CD14-positive monocyte (primary cell): ENCODE results near the gene RALY. TPM values are rescaled to one million over a fixed set of nuclear protein-coding genes. Genes with fewer than 3 reads are reported as not detected.

ENCODE experiments used
- DNase-seq, 3 donors: peaks; one replicate each; pipeline ENCODE4 v3.0.0-alpha.2; 2011 to 2022
- H2AFZ ChIP-seq: 2 replicates; pipeline ENCODE4 v1.6.0; 2012; ENCODE audit warnings: mild to moderate bottlenecking, low read depth, low read length, inconsistent platforms; ENCODE audit not compliant: insufficient read depth, poor library complexity, severe bottlenecking
- H3K27ac ChIP-seq, 2 donors: 1 replicate in 1 of 2; 2 replicates in 1 of 2; pipeline ENCODE4 v1.5.1; 2012 to 2013; ENCODE audit warnings: low read length in 2 of 2, control low read depth in 1 of 2, inconsistent platforms in 1 of 2, low read depth in 1 of 2, mild to moderate bottlenecking in 1 of 2
- H3K27me3 ChIP-seq, 2 donors: one replicate each; pipeline versions ENCODE4 v1.6.0 to v1.6.1; 2011 to 2013; ENCODE audit warnings: low read length in 2 of 2; ENCODE audit not compliant: control insufficient read depth in 2 of 2, insufficient read depth in 2 of 2
- H3K36me3 ChIP-seq, 2 donors: replicated peaks in 1 of 2; 1 replicate in 1 of 2; 2 replicates in 1 of 2; pipeline versions ENCODE4 v1.5.1 to v1.6.1; 2012 to 2013; ENCODE audit warnings: low read length in 2 of 2, control low read depth in 1 of 2, inconsistent platforms in 1 of 2, mild to moderate bottlenecking in 1 of 2; ENCODE audit not compliant: insufficient read depth in 2 of 2, control insufficient read depth in 1 of 2
- H3K4me1 ChIP-seq, 2 donors: 1 replicate in 1 of 2; 2 replicates in 1 of 2; pipeline versions ENCODE4 v1.5.1 to v1.6.1; 2012 to 2013; ENCODE audit warnings: low read length in 2 of 2, control low read depth in 1 of 2, inconsistent platforms in 1 of 2, mild to moderate bottlenecking in 1 of 2, moderate library complexity in 1 of 2; ENCODE audit not compliant: insufficient read depth in 2 of 2, control insufficient read depth in 1 of 2
- H3K4me2 ChIP-seq: replicated peaks from 2 replicates; pipeline ENCODE3; 2012; ENCODE audit warnings: low read length, moderate library complexity, mild to moderate bottlenecking; ENCODE audit not compliant: poor library complexity, severe bottlenecking; ENCODE audit errors: extremely low read depth
- H3K4me3 ChIP-seq, 3 experiments: fragments of 200-600 bp in 1 of 3; sonication (generic) in 1 of 3; replicated peaks in 1 of 3; 1 replicate in 2 of 3; 2 replicates in 1 of 3; pipeline ENCODE4 v1.5.1; 2011 to 2013; ENCODE audit warnings: low read length in 3 of 3, mild to moderate bottlenecking in 3 of 3, control low read depth in 2 of 3, low read depth in 2 of 3, inconsistent platforms in 1 of 3, moderate library complexity in 1 of 3
- H3K79me2 ChIP-seq: 2 replicates; pipeline ENCODE4 v1.6.0; 2012; ENCODE audit warnings: mild to moderate bottlenecking, control low read depth, inconsistent platforms, low read length, moderate library complexity; ENCODE audit not compliant: insufficient read depth
- H3K9ac ChIP-seq: 2 replicates; pipeline ENCODE4 v1.6.0; 2017; ENCODE audit warnings: low read length, mild to moderate bottlenecking; ENCODE audit not compliant: insufficient read depth, poor library complexity, severe bottlenecking
- H3K9me3 ChIP-seq, 2 donors: replicated peaks in 1 of 2; 1 replicate in 1 of 2; 2 replicates in 1 of 2; pipeline versions ENCODE4 v1.5.1 to v1.6.1; 2012 to 2013; ENCODE audit warnings: low read length in 2 of 2, control low read depth in 1 of 2; ENCODE audit not compliant: control insufficient read depth in 1 of 2, insufficient read depth in 1 of 2
- H4K20me1 ChIP-seq: 2 replicates; pipeline ENCODE4 v1.6.0; 2012; ENCODE audit warnings: mild to moderate bottlenecking, low read length, control low read depth, moderate library complexity; ENCODE audit not compliant: insufficient read depth
- H3K27ac Mint-ChIP-seq, 7 donors: one replicate each; pipeline ENCODE4 v1.8.0; 2020; ENCODE audit warnings: mild to moderate bottlenecking in 7 of 7, mixed read lengths in 7 of 7, moderate library complexity in 6 of 7, inconsistent platforms in 2 of 7
- H3K27me3 Mint-ChIP-seq, 3 donors: one replicate each; pipeline ENCODE4 v1.8.0; 2021 to 2022; ENCODE audit warnings: low read depth in 3 of 3, mild to moderate bottlenecking in 3 of 3, mixed read lengths in 3 of 3, moderate library complexity in 3 of 3, inconsistent platforms in 1 of 3
- H3K36me3 Mint-ChIP-seq, 2 donors: one replicate each; pipeline ENCODE4 v1.8.0; 2020; ENCODE audit warnings: mixed read lengths in 2 of 2, inconsistent platforms in 1 of 2, mild to moderate bottlenecking in 1 of 2
- H3K4me1 Mint-ChIP-seq: one replicate; pipeline ENCODE4 v1.8.0; 2020; ENCODE audit warnings: mild to moderate bottlenecking, mixed read lengths
- H3K4me3 Mint-ChIP-seq, 2 donors: one replicate each; pipeline ENCODE4 v1.8.0; 2020; ENCODE audit warnings: mild to moderate bottlenecking in 2 of 2, mixed read lengths in 2 of 2, moderate library complexity in 1 of 2
- H3K9me3 Mint-ChIP-seq, 7 donors: one replicate each; pipeline ENCODE4 v1.8.0; 2020 to 2022; ENCODE audit warnings: mixed read lengths in 7 of 7, mild to moderate bottlenecking in 6 of 7, moderate library complexity in 6 of 7, inconsistent platforms in 2 of 7
- WGBS: methylation state at CpG from one replicate; pipeline ENCODE4 v1.1.5; 2013; ENCODE audit warnings: missing lambda C conversion rate; ENCODE audit not compliant: insufficient coverage; 5-methylcytosine and 5-hydroxymethylcytosine counted together
- intact Hi-C, 2 donors: fragments of 100-400 bp; cut with micrococcal nuclease; formaldehyde crosslinking; loops; one replicate each; pipeline versions ENCODE4 v1.15.0 to v1.15.1; 2023
- polyA plus RNA-seq, 3 donors: library from polyadenylated mRNA; depleted of rRNA in 1 of 3; unstranded in 2 of 3; stranded (reverse) in 1 of 3; fragments of 300-500 nt in 2 of 3; fragments of >200 nt in 1 of 3; fragmentation: Illumina TruSeq in 2 of 3; gene quantifications; 1 replicate in 2 of 3; 2 replicates in 1 of 3; pipeline ENCODE4 v1.2.3, GENCODE V29; 2012 to 2021
- TF ChIP-seq, protein P1 (sequence below): fragments of 200-600 bp; IDR thresholded peaks from one replicate; pipeline ENCODE4 v1.8.0; 2022; ENCODE audit warnings: antibody characterized with exemption, mild to moderate bottlenecking

Gene RALY
- polyA plus RNA-seq, 3 donors = 88.4 to 154 (median 152) TPM

GRCh38 chr20:34104059-34104458 is 110.3 kb downstream of the RALY start:
- peak overlapping the region in 1 of 2 donors; percentile 62 for H3K27ac ChIP-seq
- TF ChIP-seq, protein P1, sequence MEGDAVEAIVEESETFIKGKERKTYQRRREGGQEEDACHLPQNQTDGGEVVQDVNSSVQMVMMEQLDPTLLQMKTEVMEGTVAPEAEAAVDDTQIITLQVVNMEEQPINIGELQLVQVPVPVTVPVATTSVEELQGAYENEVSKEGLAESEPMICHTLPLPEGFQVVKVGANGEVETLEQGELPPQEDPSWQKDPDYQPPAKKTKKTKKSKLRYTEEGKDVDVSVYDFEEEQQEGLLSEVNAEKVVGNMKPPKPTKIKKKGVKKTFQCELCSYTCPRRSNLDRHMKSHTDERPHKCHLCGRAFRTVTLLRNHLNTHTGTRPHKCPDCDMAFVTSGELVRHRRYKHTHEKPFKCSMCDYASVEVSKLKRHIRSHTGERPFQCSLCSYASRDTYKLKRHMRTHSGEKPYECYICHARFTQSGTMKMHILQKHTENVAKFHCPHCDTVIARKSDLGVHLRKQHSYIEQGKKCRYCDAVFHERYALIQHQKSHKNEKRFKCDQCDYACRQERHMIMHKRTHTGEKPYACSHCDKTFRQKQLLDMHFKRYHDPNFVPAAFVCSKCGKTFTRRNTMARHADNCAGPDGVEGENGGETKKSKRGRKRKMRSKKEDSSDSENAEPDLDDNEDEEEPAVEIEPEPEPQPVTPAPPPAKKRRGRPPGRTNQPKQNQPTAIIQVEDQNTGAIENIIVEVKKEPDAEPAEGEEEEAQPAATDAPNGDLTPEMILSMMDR = no peak
- peaks cover 66 to 87% of the 10 kb centered on the region in 2 donors for H3K36me3 Mint-ChIP-seq
- H2AFZ ChIP-seq = no peak overlapping the region
- H3K4me2 ChIP-seq = no peak overlapping the region
- DNase-seq = no peak
- H4K20me1 ChIP-seq = peaks cover 99% of the 10 kb centered on the region
- H3K9me3 ChIP-seq = no peaks in the 10 kb centered on the region
- no peaks in the 10 kb centered on the region for H3K27me3 ChIP-seq
- intact Hi-C loops = no loop called here
- peaks cover 12 to 36% of the 10 kb centered on the region in 2 donors for H3K4me1 ChIP-seq
- no peak overlapping the region for H3K4me3 ChIP-seq
- WGBS = 0% methylated on average over 3 of the region's 3 CpGs
- no peaks in the 10 kb centered on the region for H3K9me3 Mint-ChIP-seq
- peaks cover 58 to 80% of the 10 kb centered on the region in 2 donors for H3K36me3 ChIP-seq
- peaks cover 98% of the 10 kb centered on the region for H3K79me2 ChIP-seq
- H3K27me3 Mint-ChIP-seq = peaks cover 0 to 2% (median 0%) of the 10 kb centered on the region in 3 donors
- peaks cover 50% of the 10 kb centered on the region for H3K4me1 Mint-ChIP-seq
- H3K4me3 Mint-ChIP-seq = peak overlapping the region in 1 of 2 donors; percentile 16
- H3K9ac ChIP-seq = no peak overlapping the region
- peak overlapping the region; percentile 1 to 77 (median 61) for H3K27ac Mint-ChIP-seq

DNA sequence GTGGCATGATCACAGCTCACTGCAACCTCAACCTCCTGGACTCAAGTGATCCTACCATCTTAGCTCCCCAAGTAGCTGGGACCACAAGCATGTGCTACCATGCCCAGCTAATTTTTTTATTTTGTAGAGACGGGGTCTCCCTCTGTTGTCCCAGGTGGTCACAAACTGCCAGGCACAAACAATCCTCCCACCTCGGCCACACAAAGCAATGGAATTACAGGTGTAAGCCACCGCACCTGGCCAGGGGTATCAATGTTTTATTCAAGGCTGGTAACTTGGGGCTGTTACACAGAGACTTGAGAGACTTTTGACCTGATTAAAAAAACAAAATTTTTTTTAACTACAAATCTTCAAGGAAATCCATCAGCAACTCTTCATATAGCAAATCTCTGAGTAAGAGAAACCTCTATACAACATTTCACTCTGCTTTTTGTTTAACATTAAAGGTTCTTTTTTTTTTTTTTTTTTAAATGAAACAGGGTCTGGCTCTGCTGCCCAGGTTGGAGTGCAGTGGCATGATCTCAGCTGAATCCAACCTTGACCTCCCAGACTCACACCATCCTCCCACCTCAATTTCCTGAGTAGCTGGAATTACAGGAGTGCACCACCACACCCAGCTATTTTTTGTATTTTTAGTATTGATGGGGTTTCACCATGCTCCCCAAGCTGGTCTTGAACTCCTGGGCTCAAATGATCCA is 112.4 kb downstream of the RALY start:
- no CpG with 5 or more reads among the region's 3 CpGs for WGBS
- Histone ChIP-seq H3K27me3 (no peaks in the 10 kb centered on the region), H3K4me3 (no peak overlapping the region), H3K4me2 (no peak overlapping the region), H4K20me1 (peaks cover 100% of the 10 kb centered on the region), H3K27ac (peak overlapping the region in 1 of 2 donors; percentile 62), H3K9ac (no peak overlapping the region), H3K9me3 (no peaks in the 10 kb centered on the region), H3K79me2 (peaks cover 99% of the 10 kb centered on the region), H3K4me1 (peaks cover 24 to 51% of the 10 kb centered on the region in 2 donors), H2AFZ (no peak overlapping the region), H3K36me3 (peaks cover 41 to 66% of the 10 kb centered on the region in 2 donors)
- DNase-seq = no peak
- Mint-ChIP-seq H3K27ac (peak overlapping the region in 5 of 7 donors; percentile 37 to 82 (median 62)), H3K36me3 (peaks cover 53 to 74% of the 10 kb centered on the region in 2 donors), H3K4me1 (peaks cover 67% of the 10 kb centered on the region), H3K27me3 (peaks cover 0 to 2% (median 0%) of the 10 kb centered on the region in 3 donors), H3K9me3 (no peaks in the 10 kb centered on the region), H3K4me3 (no peak overlapping the region)
- intact Hi-C loops = no loop called here
- TF ChIP-seq, protein P1 = no peak
